Uterus (tissue), 2 donors: ENCODE measurements around the gene USP32.

Source experiments
- POLR2A ChIP-seq, 2 donors: fragments of 450-650 bp; IDR thresholded peaks; one replicate each; pipeline ENCODE4 v1.6.1; 2016; ENCODE audit warnings: antibody characterized with exemption in 2 of 2, mild to moderate bottlenecking in 1 of 2, moderate library complexity in 1 of 2
- TF ChIP-seq, protein P1 (sequence below), 4 experiments: fragments of 200-600 bp in 2 of 4; fragments of 450-650 bp in 2 of 4; sonication (generic) in 2 of 4; IDR thresholded peaks; one replicate each; pipeline ENCODE4 v1.5.1; 2016 to 2019; ENCODE audit warnings: antibody characterized with exemption in 4 of 4, mild to moderate bottlenecking in 2 of 4, moderate library complexity in 1 of 4

DNA sequence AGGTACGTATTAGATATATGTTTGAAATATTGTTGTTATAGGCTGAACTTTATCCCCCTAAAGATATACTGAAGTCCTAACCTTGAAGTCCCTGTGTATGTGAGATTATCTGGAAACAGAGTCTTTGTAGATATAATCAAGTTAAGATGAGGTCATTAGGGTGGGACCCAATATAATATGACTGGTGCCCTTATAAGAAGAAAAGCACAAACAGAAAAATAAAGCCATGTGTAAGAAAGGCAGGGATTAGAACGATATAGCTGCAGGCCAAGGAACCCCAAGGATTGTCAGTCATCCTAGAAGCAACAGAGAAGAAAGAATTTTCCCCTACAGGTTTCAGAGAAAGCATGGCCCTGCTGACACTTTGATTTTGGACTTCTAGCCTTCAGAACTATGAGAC, 95.8 kb downstream of the USP32 start:
- TF ChIP-seq, protein P1, sequence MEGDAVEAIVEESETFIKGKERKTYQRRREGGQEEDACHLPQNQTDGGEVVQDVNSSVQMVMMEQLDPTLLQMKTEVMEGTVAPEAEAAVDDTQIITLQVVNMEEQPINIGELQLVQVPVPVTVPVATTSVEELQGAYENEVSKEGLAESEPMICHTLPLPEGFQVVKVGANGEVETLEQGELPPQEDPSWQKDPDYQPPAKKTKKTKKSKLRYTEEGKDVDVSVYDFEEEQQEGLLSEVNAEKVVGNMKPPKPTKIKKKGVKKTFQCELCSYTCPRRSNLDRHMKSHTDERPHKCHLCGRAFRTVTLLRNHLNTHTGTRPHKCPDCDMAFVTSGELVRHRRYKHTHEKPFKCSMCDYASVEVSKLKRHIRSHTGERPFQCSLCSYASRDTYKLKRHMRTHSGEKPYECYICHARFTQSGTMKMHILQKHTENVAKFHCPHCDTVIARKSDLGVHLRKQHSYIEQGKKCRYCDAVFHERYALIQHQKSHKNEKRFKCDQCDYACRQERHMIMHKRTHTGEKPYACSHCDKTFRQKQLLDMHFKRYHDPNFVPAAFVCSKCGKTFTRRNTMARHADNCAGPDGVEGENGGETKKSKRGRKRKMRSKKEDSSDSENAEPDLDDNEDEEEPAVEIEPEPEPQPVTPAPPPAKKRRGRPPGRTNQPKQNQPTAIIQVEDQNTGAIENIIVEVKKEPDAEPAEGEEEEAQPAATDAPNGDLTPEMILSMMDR (IDR thresholded peaks at IDR 0.05), result no peak
- TF ChIP-seq POLR2A (IDR thresholded peaks at IDR 0.05), result no peak
